Pons (tissue), 1 donor: Measurements from ENCODE around the gene PNO1.
"Not testable (repeated sequence)": the region's sequence is repeated elsewhere in the genome, so short reads cannot be mapped to it uniquely, and the experiment has no call there.

Experiments used
- DNase-seq: peaks from one replicate; pipeline ENCODE4 v3.0.0-alpha.2; 2016; ENCODE audit warnings: low spot score

Gene PNO1

GRCh38 chr2:68157402-68158133 lies at the start of gene PNO1:
Gene PNO1, plus strand, starts transcription at chr2:68157888. Its CDS starts 47 bp downstream, at chr2:68157935.
- peak; percentile 93 for DNase-seq

DNA sequence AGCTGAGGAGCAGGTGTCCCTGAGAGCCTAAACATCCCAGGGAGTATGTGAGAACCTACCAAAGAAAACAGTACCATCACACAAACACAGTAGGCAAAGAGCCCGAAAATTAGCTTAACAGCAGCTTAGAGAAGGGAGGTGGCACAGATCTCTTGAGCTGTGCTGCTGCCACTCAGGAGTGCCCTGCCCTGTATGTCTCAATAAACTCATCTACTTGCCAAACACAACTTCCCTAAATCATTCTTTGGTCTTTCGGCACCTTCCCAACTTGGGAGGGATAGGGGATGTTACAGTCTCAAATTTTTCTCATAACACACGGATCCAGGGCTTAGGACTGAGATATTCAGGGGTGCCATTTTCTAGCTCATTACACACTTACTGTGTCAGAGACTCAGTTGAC lies 49.6 kb upstream of the PNO1 start:
- DNase-seq = no peak

DNA sequence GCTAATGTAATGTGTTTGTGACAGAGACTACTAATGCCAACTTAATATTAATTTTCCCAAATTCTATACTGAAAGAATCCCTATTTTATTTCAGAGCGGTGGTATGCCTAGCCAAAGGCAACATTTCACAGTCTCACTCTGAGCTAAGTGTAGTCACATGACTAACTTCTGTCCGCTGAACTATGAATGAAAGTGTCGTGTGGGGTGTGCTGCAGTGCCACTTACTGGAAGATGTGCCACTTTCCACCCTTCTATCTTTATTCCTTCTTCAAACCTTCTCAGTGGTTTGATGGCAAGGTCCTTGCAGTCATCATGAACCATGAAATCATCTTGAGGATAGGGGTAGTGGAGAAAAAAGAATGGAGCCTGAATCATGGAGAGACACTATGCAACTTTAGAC lies 47.6 kb upstream of the PNO1 start:
- DNase-seq = no peak

DNA sequence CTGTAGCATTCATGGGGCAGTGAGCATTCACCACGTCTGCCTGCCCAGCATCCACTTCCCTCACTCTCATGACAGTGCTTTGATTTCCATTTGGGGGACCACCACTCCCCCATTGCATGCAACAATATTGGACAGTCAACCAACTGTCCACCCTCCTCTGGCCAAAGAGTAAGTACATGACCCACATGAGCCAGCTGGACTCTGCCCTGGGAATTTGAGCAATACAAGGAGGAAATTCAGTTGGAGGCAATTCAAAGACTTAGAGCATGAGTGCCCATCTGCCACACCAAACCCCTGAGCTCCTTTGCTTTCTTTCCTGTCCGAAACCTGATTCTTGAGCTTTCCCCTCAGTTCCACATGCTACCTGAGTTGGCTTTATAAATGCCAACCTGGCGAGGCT lies 41.7 kb upstream of the PNO1 start:
- no peak for DNase-seq

- not testable (repeated sequence) for DNase-seq
Measured at GRCh38 chr2:68117922-68118321, 39.8 kb upstream of the PNO1 start.

- DNase-seq = no peak
Measured at GRCh38 chr2:68118816-68119215, 38.9 kb upstream of the PNO1 start.

- no peak for DNase-seq
Measured at GRCh38 chr2:68119504-68119903, 38.2 kb upstream of the PNO1 start.

- peak; percentile 76 for DNase-seq
Measured at GRCh38 chr2:68121873-68122679, 35.6 kb upstream of the PNO1 start.

DNA sequence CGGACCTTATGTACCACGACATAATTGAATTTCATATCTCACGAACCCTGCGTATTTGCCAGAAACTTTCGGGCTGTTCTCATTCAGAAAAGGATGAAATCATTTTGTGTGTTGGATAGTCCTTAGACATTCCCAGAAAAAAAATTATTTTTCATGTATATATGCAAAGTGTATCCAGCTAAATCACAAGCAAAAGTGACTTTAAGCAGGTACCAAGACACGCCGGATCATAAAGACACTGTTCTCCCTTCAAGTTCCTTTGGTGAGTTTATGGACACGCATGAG lies 35.1 kb upstream of the PNO1 start:
- no peak for DNase-seq

DNA sequence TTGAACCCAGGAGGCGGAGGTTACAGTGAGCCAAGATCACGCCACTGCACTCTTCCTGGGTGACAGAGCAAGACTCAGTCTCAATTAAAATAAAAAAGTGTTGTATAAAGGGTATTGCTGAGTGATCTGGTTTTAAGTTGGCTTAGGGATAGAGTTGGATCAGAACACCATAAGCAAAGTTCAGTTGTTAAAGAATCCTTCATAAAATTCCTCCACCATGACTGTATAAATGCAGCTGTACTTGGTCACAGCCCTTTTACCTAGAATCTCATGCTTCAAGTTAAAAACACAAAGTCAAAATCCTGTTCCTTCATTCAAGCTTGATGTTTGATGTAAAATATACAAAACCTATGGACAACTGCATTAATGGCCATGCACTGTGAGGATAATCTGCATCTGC lies 33.4 kb upstream of the PNO1 start:
- DNase-seq = no peak

- DNase-seq = no peak
Measured at GRCh38 chr2:68125821-68126220, 31.9 kb upstream of the PNO1 start.

GRCh38 chr2:68126561-68126960 lies 31.1 kb upstream of the PNO1 start:
- DNase-seq = no peak

- DNase-seq = no peak
Measured at GRCh38 chr2:68127358-68128242, 30.1 kb upstream of the PNO1 start.

- no peak for DNase-seq
Measured at GRCh38 chr2:68134120-68134519, 23.6 kb upstream of the PNO1 start.

DNA sequence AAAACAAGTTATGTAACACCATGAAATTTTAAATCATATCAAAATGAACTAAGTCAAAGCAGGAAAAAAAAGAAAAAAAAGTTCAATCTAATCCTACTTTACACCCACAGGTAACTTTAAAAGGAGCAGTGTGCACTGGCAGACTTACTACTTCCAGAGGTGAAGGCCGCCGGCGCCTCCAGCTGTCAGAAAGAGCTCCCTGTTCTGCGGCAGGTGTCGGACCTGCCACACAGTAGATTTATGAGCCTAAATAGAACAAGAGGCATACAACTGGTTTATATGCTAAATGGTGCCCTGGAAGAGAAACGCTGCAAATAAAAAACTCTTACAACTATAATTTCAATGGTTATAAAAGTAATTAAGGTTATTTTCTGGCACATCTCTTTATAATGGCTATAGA lies 23.1 kb upstream of the PNO1 start:
- DNase-seq = no peak

DNA sequence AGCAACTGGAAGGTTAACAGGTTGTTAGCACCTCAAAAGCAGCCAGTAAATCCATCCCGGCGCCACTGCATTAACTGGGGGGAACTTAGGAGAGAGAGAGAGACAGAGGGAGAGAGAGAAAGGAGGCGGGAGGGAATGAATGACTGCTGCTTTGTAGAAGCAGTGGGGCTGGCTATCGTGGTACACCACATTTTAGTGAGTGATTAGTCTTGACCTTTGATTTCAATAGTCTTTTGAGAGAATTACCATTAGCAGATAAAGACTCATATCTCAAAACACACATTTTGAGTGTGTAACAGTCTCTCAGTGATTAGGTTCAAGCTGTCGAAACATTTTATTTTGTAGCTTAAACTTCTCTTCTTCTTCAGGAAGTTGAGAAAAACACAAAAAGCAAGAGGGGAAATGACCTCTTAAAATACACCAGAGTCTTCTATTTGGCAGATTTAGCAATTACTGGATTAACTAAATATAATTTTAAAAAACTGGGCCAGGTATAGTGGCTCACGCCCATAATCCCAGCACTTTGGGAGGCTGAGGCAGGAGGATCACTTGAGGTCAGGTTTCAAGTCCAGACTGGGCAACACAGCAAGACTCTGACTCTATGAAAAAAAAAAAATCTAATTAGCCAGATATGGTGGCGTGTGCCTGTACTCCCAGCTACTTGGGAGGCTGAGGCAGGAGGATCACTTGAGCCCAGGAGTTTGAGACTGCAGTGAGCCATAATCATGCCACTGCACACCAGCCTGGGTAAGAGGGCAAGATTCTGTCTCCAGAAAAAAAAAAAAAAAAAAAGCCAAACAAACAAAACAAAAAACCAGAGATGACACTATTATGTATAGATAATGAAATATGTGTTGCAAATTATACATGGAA lies 22.0 kb upstream of the PNO1 start:
- no peak for DNase-seq

GRCh38 chr2:68141875-68142274 lies 15.8 kb upstream of the PNO1 start:
- no peak for DNase-seq

DNA sequence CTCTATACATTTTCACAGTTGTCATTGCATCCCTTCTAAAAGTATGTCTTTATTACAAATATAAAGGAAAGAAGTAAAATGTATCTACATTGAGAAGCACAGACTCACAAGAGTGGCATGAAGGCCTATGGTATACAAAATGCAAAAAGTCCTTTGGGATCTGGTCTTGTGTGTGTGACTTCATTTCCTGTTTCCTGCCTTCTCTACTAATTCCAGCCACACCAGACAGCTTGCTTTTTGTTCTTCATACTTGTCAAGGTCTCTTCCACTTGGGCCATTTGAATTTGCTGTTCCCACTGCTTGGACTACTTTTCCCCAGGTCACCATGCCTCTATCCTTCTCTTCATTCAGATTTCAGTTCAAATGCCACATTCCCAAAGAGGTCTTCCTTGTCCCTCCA lies 6.7 kb upstream of the PNO1 start:
- DNase-seq = no peak

DNA sequence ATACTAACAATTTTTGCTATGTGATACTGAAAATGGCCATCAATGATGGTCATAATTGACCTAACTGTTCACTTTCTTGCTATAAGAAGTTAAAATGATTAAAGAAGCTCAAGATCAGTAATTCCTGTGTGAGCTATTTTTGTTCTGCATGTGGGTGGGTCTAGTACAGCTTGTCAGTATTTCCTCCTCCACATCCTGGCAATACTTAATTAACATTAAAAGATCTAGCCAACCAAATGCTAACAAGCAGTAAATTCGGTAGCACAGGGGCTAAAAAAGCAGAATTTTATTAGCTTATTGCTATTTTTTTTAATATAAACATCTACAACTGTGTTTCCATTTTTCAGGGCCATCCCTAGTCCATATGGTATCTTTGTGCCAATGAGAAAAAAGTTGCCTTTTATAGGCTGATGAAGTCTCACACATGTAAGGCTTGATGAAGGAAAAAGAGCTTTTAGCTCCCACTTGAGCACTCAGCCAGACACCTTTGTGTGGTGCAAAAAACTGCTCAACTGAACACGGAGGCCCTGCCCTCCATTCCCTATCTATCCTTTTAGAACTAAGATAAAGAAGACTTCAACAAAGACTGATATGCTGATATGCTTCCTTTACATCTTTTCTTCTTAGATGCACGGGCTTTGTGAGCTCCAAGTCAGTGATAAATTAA lies 4.9 kb upstream of the PNO1 start:
- no peak for DNase-seq

- no peak for DNase-seq
Measured at GRCh38 chr2:68155618-68156017, 2.1 kb upstream of the PNO1 start.

- DNase-seq = no peak
Measured at GRCh38 chr2:68156419-68156818, 1.3 kb upstream of the PNO1 start.
